ENCODE data around the gene PODXL. TPM values are rescaled to one million over a fixed set of nuclear protein-coding genes. Genes with fewer than 3 reads are reported as not detected.
"Not testable (repeated sequence)": the region's sequence is repeated elsewhere in the genome, so short reads cannot be mapped to it uniquely, and the experiment has no call there.

The PODXL gene
- total RNA-seq, 2 donors from 2014 or later, result 23.0 to 50.8 TPM

DNA sequence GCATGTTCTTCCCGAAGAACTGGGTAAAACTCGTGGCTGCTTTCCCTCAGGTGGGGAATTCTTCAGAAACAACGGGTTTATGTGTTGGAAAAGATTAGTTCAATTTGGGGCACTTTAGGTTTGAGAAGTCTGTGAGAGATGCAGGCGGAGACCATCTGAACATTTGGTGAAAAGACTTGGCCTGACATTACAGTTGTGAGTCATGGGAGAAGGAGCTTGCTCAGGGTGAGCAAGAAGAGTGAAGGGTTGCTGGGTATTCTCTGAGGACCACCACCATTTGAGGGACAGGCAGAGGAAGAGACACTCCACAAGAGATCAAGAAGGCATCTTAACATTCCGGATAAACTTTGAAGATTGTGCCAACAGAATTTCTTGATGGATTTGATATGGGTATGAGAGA, 88.6 kb downstream of the PODXL start:
- DNase-seq (ENCODE audit: low spot score) (no peak), ATAC-seq (ENCODE audit: insufficient number of reproducible peaks, low FRiP score, low read depth) (no peak)
- no peak overlapping the region for H3K4me3 ChIP-seq
- H3K36me3 ChIP-seq, result peaks cover 15% of the 10 kb centered on the region
- H3K4me1 ChIP-seq (ENCODE audit: control insufficient read depth in 1 of 2, low read depth in 2 of 2), result peaks cover 8 to 14% of the 10 kb centered on the region in 2 donors
- H3K27me3 ChIP-seq (replicated peaks; ENCODE audit: insufficient read depth), result no peaks in the 10 kb centered on the region
- H3K27ac ChIP-seq, result no peak overlapping the region
- TF ChIP-seq, protein P1, sequence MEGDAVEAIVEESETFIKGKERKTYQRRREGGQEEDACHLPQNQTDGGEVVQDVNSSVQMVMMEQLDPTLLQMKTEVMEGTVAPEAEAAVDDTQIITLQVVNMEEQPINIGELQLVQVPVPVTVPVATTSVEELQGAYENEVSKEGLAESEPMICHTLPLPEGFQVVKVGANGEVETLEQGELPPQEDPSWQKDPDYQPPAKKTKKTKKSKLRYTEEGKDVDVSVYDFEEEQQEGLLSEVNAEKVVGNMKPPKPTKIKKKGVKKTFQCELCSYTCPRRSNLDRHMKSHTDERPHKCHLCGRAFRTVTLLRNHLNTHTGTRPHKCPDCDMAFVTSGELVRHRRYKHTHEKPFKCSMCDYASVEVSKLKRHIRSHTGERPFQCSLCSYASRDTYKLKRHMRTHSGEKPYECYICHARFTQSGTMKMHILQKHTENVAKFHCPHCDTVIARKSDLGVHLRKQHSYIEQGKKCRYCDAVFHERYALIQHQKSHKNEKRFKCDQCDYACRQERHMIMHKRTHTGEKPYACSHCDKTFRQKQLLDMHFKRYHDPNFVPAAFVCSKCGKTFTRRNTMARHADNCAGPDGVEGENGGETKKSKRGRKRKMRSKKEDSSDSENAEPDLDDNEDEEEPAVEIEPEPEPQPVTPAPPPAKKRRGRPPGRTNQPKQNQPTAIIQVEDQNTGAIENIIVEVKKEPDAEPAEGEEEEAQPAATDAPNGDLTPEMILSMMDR (IDR thresholded peaks at IDR 0.05), result no peak
- H3K9me3 ChIP-seq, result no peaks in the 10 kb centered on the region

DNA sequence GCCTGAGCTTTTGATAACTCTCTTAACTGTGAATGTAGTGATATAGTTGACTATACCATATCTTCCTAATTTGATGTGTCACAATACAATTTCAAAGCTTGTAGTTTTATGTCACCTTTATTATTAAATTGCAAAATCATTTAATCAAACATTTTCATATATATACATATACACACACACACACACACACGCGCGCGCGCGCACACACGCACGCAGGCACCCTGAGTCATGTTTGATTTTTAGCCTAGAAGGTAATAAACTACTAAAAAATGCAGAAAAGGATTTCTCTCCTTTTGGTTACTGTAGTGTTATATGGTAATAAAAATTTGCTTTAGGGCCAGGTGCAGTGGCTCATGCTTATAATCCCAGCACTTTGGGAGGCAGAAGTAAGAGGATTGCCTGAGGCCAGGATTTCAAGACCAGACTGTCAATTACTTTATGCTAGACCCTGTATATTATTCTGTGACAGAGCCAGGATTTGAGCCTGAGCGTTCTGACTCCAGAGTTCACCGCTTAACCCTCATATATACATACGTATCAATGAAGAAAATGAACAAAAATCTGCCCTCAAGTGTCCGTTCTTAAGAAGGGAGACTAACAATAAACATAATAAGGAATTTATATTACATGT, 89.6 kb downstream of the PODXL start:
- DNase-seq (ENCODE audit: low spot score), result no peak
- Histone ChIP-seq H3K4me1 (ENCODE audit: control insufficient read depth in 1 of 2, low read depth in 2 of 2) (peaks cover 2 to 5% of the 10 kb centered on the region in 2 donors), H3K27me3 (replicated peaks; ENCODE audit: insufficient read depth) (no peaks in the 10 kb centered on the region), H3K4me3 (no peak overlapping the region), H3K36me3 (peaks cover 15% of the 10 kb centered on the region), H3K9me3 (no peaks in the 10 kb centered on the region), H3K27ac (no peak overlapping the region)
- ATAC-seq (ENCODE audit: insufficient number of reproducible peaks, low FRiP score, low read depth), result no peak
- TF ChIP-seq, protein P1 (IDR thresholded peaks at IDR 0.05), result no peak

GRCh38 chr7:131462715-131463114, 93.7 kb downstream of the PODXL start:
- not testable (repeated sequence) for H3K9me3 ChIP-seq; ATAC-seq (ENCODE audit: insufficient number of reproducible peaks, low FRiP score, low read depth); DNase-seq (ENCODE audit: low spot score); H3K4me3 ChIP-seq; H3K27me3 ChIP-seq (replicated peaks; ENCODE audit: insufficient read depth); H3K27ac ChIP-seq; H3K4me1 ChIP-seq (ENCODE audit: control insufficient read depth in 1 of 2, low read depth in 2 of 2)
- H3K36me3 ChIP-seq, result peaks cover 15% of the 10 kb centered on the region

GRCh38 chr7:131462059-131462458, 94.4 kb downstream of the PODXL start:
- Histone ChIP-seq H3K27ac (no peak overlapping the region), H3K27me3 (replicated peaks; ENCODE audit: insufficient read depth) (no peaks in the 10 kb centered on the region), H3K9me3 (no peaks in the 10 kb centered on the region), H3K4me3 (no peak overlapping the region), H3K4me1 (ENCODE audit: control insufficient read depth in 1 of 2, low read depth in 2 of 2) (no peaks in the 10 kb centered on the region), H3K36me3 (peaks cover 12% of the 10 kb centered on the region)
- TF ChIP-seq, protein P1 (IDR thresholded peaks at IDR 0.05), result no peak
- ATAC-seq (ENCODE audit: insufficient number of reproducible peaks, low FRiP score, low read depth), result no peak
- no peak for DNase-seq (ENCODE audit: low spot score)

DNA sequence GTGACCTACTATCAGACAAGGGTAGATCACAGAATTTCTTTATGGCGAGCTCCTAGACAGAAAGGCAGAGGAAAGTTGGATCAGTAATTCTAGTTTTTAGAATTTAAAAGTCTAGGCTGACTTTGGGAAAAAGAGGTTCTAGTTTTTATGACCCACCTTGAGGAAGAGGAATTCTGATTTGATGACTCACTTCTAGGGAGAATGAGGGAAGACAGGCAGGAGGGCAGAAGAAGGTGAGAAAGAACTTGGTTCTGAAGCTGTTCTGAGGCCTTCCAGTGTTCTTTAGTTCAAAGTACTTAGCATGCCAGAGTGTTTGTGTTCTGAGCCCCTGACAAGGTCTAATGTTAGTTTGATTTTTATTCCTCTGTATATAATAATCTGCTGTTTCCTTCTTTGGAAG, 97.2 kb downstream of the PODXL start:
- Histone ChIP-seq H3K4me3 (no peak overlapping the region), H3K36me3 (peaks cover 9% of the 10 kb centered on the region), H3K9me3 (no peaks in the 10 kb centered on the region), H3K4me1 (ENCODE audit: control insufficient read depth in 1 of 2, low read depth in 2 of 2) (peaks cover 0 to 15% of the 10 kb centered on the region in 2 donors), H3K27me3 (replicated peaks; ENCODE audit: insufficient read depth) (no peaks in the 10 kb centered on the region), H3K27ac (no peak overlapping the region)
- ATAC-seq (ENCODE audit: insufficient number of reproducible peaks, low FRiP score, low read depth) (no peak), DNase-seq (ENCODE audit: low spot score) (no peak)
- TF ChIP-seq, protein P1 (IDR thresholded peaks at IDR 0.05), result no peak

DNA sequence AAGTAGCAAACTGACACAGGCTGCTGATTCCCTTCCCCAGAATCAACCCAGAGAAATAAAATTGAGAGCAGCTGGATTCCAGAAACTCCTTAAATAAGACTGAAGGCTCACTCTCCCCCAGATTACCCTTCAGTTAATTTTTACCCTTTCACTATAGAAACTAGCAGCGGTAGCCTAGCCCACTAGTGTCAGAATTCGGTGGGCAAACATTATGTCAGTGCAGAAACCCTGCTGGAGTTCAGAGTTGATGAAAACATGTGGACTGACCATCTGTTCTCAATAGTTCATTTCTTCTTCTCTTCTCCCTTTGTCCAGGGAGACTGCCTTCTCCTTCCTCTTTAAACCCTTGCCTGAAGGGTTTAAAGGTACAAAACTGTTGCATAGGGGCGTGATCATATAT, 100.1 kb downstream of the PODXL start:
- no peaks in the 10 kb centered on the region for H3K36me3 ChIP-seq
- H3K27ac ChIP-seq, result no peak overlapping the region
- TF ChIP-seq, protein P1 (IDR thresholded peaks at IDR 0.05), result no peak
- no peaks in the 10 kb centered on the region for H3K27me3 ChIP-seq (replicated peaks; ENCODE audit: insufficient read depth)
- ATAC-seq (ENCODE audit: insufficient number of reproducible peaks, low FRiP score, low read depth) (no peak), DNase-seq (ENCODE audit: low spot score) (no peak)
- no peaks in the 10 kb centered on the region for H3K9me3 ChIP-seq
- no peak overlapping the region for H3K4me3 ChIP-seq
- H3K4me1 ChIP-seq (ENCODE audit: control insufficient read depth in 1 of 2, low read depth in 2 of 2), result peaks cover 0 to 15% of the 10 kb centered on the region in 2 donors
